GM12878 (cell line): ENCODE data around the gene MYPN. TPM values are rescaled to one million over a fixed set of nuclear protein-coding genes. Genes with fewer than 3 reads are reported as not detected.

Source experiments
- ATAC-seq: fragments of 200-7000 bp; cut with Tn5 transposase; 3 replicates; pipeline ENCODE4 v1.9.1; 2020; ENCODE audit warnings: mild to moderate bottlenecking, moderate library complexity
- BruUV-seq: library from RNA; stranded (reverse); fragments of 400-500 nt; replicated peaks from 2 replicates; lab custom pipeline; 2021; lab: Mats Ljungman, UMichigan
- CTCF ChIA-PET: fragments of 300-600 bp; sonication (Branson Sonifier 250); formaldehyde crosslinking; extraction: SDS; loops from one replicate; lab custom pipeline; 2021; ENCODE audit warnings: inconsistent platforms; lab: Yijun Ruan, JAX
- POLR2A ChIA-PET: fragments of 350-600 bp; formaldehyde crosslinking; extraction: SDS; loops from one replicate; lab custom pipeline; 2021; ENCODE audit warnings: inconsistent platforms; lab: Charles Lee
- RAD21 ChIA-PET: fragments of 300-600 bp; sonication (Branson Sonifier 250); formaldehyde crosslinking; loops from one replicate; lab custom pipeline; 2023; ENCODE audit warnings: antibody characterized with exemption; ENCODE audit not compliant: unreplicated experiment; lab: Charles Lee
- SMC1A ChIA-PET: fragments of 300-600 bp; sonication (Branson Sonifier 250); formaldehyde crosslinking; loops from one replicate; lab custom pipeline; 2023; ENCODE audit not compliant: unreplicated experiment, uncharacterized antibody; lab: Charles Lee
- DNase-seq: peaks from one replicate; pipeline ENCODE4 v3.0.0-alpha.2; 2011; ENCODE audit warnings: low read depth, low spot score
- FAIRE-seq: peaks from 3 replicates; lab custom pipeline; 2011; peaks lifted over from hg19 to GRCh38; lab: Jason Lieb, UNC
- H2AFZ ChIP-seq: 2 replicates; pipeline ENCODE4 v1.6.0; 2011; ENCODE audit warnings: low read depth, low read length, control low read depth; ENCODE audit not compliant: control insufficient read depth
- H3K27ac ChIP-seq: 2 replicates; pipeline ENCODE4 v1.5.1; 2011; ENCODE audit warnings: control low read depth; ENCODE audit not compliant: control insufficient read depth, insufficient read depth
- H3K27me3 ChIP-seq, 2 experiments: replicated peaks in 1 of 2; 2 replicates each; pipeline versions ENCODE4 v1.6.0 to v1.6.1; 2011; ENCODE audit warnings: low read length in 1 of 2; ENCODE audit not compliant: control insufficient read depth in 2 of 2, insufficient read depth in 2 of 2
- H3K36me3 ChIP-seq, 2 experiments: 2 replicates each; pipeline ENCODE4 v1.5.1; 2011; ENCODE audit warnings: low read length in 1 of 2; ENCODE audit not compliant: control insufficient read depth in 2 of 2, insufficient read depth in 2 of 2
- H3K4me1 ChIP-seq: 2 replicates; pipeline ENCODE4 v1.6.1; 2011; ENCODE audit warnings: mild to moderate bottlenecking, low read length, moderate library complexity, mixed read lengths; ENCODE audit not compliant: control insufficient read depth, insufficient read depth
- H3K4me2 ChIP-seq: 2 replicates; pipeline ENCODE4 v1.6.0; 2011; ENCODE audit warnings: control low read depth; ENCODE audit not compliant: control insufficient read depth, insufficient read depth
- H3K4me3 ChIP-seq: fragments of 200-600 bp; sonication (generic); 2 replicates; pipeline ENCODE4 v1.5.1; 2016
- H3K79me2 ChIP-seq: 2 replicates; pipeline ENCODE4 v1.6.0; 2011; ENCODE audit warnings: low read length; ENCODE audit not compliant: control insufficient read depth, insufficient read depth
- H3K9ac ChIP-seq: 2 replicates; pipeline ENCODE4 v1.8.0; 2011; ENCODE audit warnings: low read length, control low read depth, mixed read lengths; ENCODE audit not compliant: control insufficient read depth, insufficient read depth
- H3K9me3 ChIP-seq: replicated peaks from 3 replicates; pipeline ENCODE4 v1.5.1; 2011; ENCODE audit warnings: mild to moderate bottlenecking, low read length; ENCODE audit not compliant: control insufficient read depth, insufficient read depth
- H4K20me1 ChIP-seq: 2 replicates; pipeline ENCODE4 v1.6.0; 2011; ENCODE audit not compliant: control insufficient read depth, insufficient read depth
- ASH2L ChIP-seq: fragments of 300-600, 200-600 bp; sonication (generic); IDR thresholded peaks from 2 replicates; pipeline ENCODE4 v1.6.1; 2017; ENCODE audit warnings: low read depth, mild to moderate bottlenecking, borderline replicate concordance
- CHD2 ChIP-seq: IDR thresholded peaks from 2 replicates; pipeline ENCODE4 v1.6.1; 2011; ENCODE audit warnings: low read depth, low read length, improper control_type of control experiment, borderline replicate concordance
- FOS ChIP-seq: IDR thresholded peaks from 3 replicates; pipeline ENCODE4 v1.6.1; 2011; ENCODE audit warnings: borderline replicate concordance; ENCODE audit not compliant: insufficient read length; ENCODE audit errors: extremely low read depth
- HDAC2 ChIP-seq: fragments of 200-600 bp; sonication (generic); IDR thresholded peaks from 2 replicates; pipeline ENCODE4 v1.6.1; 2017
- LARP7 ChIP-seq: fragments of 450-650 bp; IDR thresholded peaks from 2 replicates; pipeline ENCODE4 v1.6.1; 2017; ENCODE audit warnings: mild to moderate bottlenecking
- NBN ChIP-seq: fragments of 450-650 bp; IDR thresholded peaks from 2 replicates; pipeline ENCODE4 v1.6.1; 2016
- NR2F1 ChIP-seq: fragments of 450-650 bp; conservative IDR thresholded peaks from 2 replicates; pipeline ENCODE4 v1.6.1; 2017; ENCODE audit warnings: mild to moderate bottlenecking
- PML ChIP-seq: IDR thresholded peaks from 2 replicates; pipeline ENCODE4 v1.6.1; 2012; ENCODE audit warnings: low read length, inconsistent platforms
- POU2F2 ChIP-seq: IDR thresholded peaks from 3 replicates; pipeline ENCODE4 v1.6.1; 2011; ENCODE audit warnings: low read depth, mild to moderate bottlenecking, low read length, borderline replicate concordance
- YY1 ChIP-seq: IDR thresholded peaks from 2 replicates; pipeline ENCODE4 v1.6.1; 2011; ENCODE audit warnings: low read depth, mild to moderate bottlenecking, low read length
- WGBS: methylation state at CpG from one replicate; pipeline ENCODE4 v1.1.6; 2016; ENCODE audit warnings: low lambda C conversion rate; ENCODE audit not compliant: insufficient replicate concordance, insufficient coverage; ENCODE audit errors: missing lambda C conversion rate; 5-methylcytosine and 5-hydroxymethylcytosine counted together
- in situ Hi-C: fragments of 300-500 bp; cut with MboI; formaldehyde crosslinking; loops from 9 replicates; pipeline ENCODE4 v1.14.3; 2018; ENCODE audit warnings: mixed read lengths
- intact Hi-C: fragments of 100-400 bp; cut with micrococcal nuclease; formaldehyde crosslinking; loops from one replicate; pipeline ENCODE4 v1.14.2; 2022; ENCODE audit not compliant: unreplicated experiment
- polyA plus RNA-seq, 11 experiments: library from polyadenylated mRNA; depleted of rRNA in 4 of 11; unstranded in 6 of 11; stranded (reverse) in 5 of 11; fragments of >200 nt; fragmentation: Nextera tagmentation in 4 of 11; fragmentation: Illumina TruSeq in 1 of 11; extraction: Ambion mirVana in 4 of 11; extraction: Trizol in 1 of 11; gene quantifications; 1 replicate in 1 of 11; 2 replicates in 10 of 11; pipeline versions ENCODE4 v1.2.1 to v1.2.3, GENCODE V29; 2011 to 2016; ENCODE audit warnings: inconsistent platforms in 2 of 11, missing spikeins in 2 of 11, low read depth in 1 of 11
- total RNA-seq, 4 experiments: library from RNA; depleted of rRNA in 3 of 4; stranded (reverse); fragments of >200 nt in 3 of 4; fragmentation: Illumina TruSeq in 1 of 4; extraction: Trizol in 1 of 4; gene quantifications; 2 replicates each; pipeline versions ENCODE4 v1.2.1 to v1.2.3, GENCODE V29; 2013 to 2021
- TF ChIP-seq, protein P1 (sequence below): fragments of 450-650 bp; IDR thresholded peaks from 2 replicates; pipeline ENCODE4 v1.6.1; 2017; ENCODE audit warnings: mild to moderate bottlenecking, moderate library complexity
- TF ChIP-seq, protein P2 (sequence below): IDR thresholded peaks from 2 replicates; pipeline ENCODE4 v1.6.1; 2012; ENCODE audit warnings: low read depth, low read length, improper control_type of control experiment
- TF ChIP-seq, protein P3 (sequence below): IDR thresholded peaks from 2 replicates; pipeline ENCODE4 v1.6.1; 2012; ENCODE audit warnings: low read depth, low read length, improper control_type of control experiment
- TF ChIP-seq, protein P4 (sequence below): fragments of 450-650 bp; IDR thresholded peaks from 2 replicates; pipeline ENCODE4 v1.6.1; 2016; ENCODE audit warnings: mild to moderate bottlenecking, moderate library complexity, borderline replicate concordance

The MYPN gene
- total and polyA plus RNA-seq, 10 of the 15 experiments (the other 5 are each of a cell fraction or from before 2014, with no cell fraction given) = 0.01 to 0.02 TPM; not detected in 8

DNA sequence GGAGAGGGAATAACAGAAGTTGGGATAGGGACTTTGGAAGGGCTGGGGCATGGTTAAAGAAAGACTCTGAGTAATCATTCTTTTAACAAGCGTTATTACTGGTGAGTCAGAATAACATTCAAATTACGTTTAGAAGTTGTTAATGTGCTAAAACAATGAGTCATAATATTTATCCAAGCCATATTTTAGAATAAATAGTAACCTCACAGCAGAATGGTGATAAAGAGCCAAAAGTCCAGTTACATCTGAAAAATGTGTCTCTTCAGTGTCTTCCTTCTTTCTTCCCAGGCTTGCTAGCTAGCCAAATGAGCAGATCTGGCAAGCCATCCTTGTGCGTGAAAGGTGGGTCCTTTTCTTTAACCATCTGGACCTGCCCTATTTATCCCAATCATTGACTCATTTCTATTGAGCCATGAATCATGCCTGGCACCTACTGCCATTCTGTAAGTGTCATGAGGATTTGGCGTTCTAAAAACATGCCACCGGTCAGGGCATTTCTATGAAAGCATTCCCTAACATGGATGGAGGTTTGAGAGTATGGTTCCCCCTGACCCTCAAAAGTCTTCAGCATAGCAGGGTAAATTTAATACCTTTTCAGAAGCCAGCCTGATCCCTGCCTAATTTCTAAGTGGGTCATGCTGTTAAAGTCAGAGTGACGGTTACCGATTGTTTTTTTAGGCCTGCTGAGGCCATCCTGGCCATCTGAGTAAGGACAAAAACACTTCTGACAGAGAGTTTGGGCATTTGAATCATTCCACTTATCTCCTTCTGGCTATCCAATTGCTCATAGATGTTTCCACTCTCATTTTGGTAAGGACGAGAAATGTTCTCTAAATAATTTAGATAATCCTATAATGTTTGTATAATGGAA is 26.9 kb downstream of the MYPN start (continued):
- TF ChIP-seq, protein P1, sequence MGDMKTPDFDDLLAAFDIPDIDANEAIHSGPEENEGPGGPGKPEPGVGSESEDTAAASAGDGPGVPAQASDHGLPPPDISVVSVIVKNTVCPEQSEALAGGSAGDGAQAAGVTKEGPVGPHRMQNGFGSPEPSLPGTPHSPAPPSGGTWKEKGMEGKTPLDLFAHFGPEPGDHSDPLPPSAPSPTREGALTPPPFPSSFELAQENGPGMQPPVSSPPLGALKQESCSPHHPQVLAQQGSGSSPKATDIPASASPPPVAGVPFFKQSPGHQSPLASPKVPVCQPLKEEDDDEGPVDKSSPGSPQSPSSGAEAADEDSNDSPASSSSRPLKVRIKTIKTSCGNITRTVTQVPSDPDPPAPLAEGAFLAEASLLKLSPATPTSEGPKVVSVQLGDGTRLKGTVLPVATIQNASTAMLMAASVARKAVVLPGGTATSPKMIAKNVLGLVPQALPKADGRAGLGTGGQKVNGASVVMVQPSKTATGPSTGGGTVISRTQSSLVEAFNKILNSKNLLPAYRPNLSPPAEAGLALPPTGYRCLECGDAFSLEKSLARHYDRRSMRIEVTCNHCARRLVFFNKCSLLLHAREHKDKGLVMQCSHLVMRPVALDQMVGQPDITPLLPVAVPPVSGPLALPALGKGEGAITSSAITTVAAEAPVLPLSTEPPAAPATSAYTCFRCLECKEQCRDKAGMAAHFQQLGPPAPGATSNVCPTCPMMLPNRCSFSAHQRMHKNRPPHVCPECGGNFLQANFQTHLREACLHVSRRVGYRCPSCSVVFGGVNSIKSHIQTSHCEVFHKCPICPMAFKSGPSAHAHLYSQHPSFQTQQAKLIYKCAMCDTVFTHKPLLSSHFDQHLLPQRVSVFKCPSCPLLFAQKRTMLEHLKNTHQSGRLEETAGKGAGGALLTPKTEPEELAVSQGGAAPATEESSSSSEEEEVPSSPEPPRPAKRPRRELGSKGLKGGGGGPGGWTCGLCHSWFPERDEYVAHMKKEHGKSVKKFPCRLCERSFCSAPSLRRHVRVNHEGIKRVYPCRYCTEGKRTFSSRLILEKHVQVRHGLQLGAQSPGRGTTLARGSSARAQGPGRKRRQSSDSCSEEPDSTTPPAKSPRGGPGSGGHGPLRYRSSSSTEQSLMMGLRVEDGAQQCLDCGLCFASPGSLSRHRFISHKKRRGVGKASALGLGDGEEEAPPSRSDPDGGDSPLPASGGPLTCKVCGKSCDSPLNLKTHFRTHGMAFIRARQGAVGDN = no peak
- TF ChIP-seq POU2F2 (no peak), YY1 (no peak), FOS (no peak)
- TF ChIP-seq, protein P2, sequence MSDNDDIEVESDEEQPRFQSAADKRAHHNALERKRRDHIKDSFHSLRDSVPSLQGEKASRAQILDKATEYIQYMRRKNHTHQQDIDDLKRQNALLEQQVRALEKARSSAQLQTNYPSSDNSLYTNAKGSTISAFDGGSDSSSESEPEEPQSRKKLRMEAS = no peak

DNA sequence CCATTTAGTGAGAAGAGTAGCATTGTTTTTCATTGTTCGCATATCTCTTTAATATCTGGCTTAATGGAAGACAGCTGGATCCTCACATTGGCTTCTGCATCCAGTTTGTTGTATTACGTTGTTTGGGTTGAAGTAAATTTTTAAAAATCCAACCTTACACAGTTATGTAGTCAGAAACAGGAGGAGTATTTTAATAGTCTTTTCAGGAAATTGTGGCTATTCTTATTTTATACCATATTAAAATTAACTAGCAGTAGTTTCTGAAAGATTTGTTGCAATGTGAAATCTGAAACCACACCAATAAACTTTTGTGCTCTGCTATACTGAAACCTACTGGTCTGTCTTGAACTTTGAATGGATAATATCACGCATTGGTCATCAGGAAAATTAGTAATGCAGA is 27.9 kb downstream of the MYPN start:
- DNase-seq (no peak), ATAC-seq (no peak), FAIRE-seq (no peak)
- in situ Hi-C loops (no loop called here), intact Hi-C loops (no loop called here)
- H3K4me2 ChIP-seq = no peak overlapping the region
- H3K4me3 ChIP-seq = no peak overlapping the region
- H3K9me3 ChIP-seq = no peaks in the 10 kb centered on the region
- H2AFZ ChIP-seq = no peak overlapping the region
- RAD21 ChIA-PET = no interaction called here
- no peaks in the 10 kb centered on the region for H3K4me1 ChIP-seq
- no TSS peak for BruUV-seq
- no peaks in the 10 kb centered on the region for H3K79me2 ChIP-seq
- no peaks in the 10 kb centered on the region; a peak in 2 of 4 replicates for H3K27me3 ChIP-seq
- CTCF ChIA-PET = interaction anchor here (0.7 to 0.9 kb wide), 2 partner anchors 282 to 348 kb away, joined by 3 read pairs; no protein-coding TSS in a partner anchor
- WGBS = 87% methylated on average over 3 of the region's 3 CpGs
- no peak overlapping the region for H3K9ac ChIP-seq
- no peaks in the 10 kb centered on the region for H3K36me3 ChIP-seq
- SMC1A ChIA-PET = no interaction called here
- POLR2A ChIA-PET = no interaction called here
- no peak overlapping the region for H3K27ac ChIP-seq
- no peaks in the 10 kb centered on the region for H4K20me1 ChIP-seq
- TF ChIP-seq CHD2 = no peak
- no peak for TF ChIP-seq NR2F1
- TF ChIP-seq PML = no peak
- TF ChIP-seq NBN = no peak
- no peak for TF ChIP-seq HDAC2
- no peak for TF ChIP-seq LARP7
- TF ChIP-seq, protein P3, sequence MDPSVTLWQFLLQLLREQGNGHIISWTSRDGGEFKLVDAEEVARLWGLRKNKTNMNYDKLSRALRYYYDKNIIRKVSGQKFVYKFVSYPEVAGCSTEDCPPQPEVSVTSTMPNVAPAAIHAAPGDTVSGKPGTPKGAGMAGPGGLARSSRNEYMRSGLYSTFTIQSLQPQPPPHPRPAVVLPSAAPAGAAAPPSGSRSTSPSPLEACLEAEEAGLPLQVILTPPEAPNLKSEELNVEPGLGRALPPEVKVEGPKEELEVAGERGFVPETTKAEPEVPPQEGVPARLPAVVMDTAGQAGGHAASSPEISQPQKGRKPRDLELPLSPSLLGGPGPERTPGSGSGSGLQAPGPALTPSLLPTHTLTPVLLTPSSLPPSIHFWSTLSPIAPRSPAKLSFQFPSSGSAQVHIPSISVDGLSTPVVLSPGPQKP = no peak
- TF ChIP-seq, protein P4, sequence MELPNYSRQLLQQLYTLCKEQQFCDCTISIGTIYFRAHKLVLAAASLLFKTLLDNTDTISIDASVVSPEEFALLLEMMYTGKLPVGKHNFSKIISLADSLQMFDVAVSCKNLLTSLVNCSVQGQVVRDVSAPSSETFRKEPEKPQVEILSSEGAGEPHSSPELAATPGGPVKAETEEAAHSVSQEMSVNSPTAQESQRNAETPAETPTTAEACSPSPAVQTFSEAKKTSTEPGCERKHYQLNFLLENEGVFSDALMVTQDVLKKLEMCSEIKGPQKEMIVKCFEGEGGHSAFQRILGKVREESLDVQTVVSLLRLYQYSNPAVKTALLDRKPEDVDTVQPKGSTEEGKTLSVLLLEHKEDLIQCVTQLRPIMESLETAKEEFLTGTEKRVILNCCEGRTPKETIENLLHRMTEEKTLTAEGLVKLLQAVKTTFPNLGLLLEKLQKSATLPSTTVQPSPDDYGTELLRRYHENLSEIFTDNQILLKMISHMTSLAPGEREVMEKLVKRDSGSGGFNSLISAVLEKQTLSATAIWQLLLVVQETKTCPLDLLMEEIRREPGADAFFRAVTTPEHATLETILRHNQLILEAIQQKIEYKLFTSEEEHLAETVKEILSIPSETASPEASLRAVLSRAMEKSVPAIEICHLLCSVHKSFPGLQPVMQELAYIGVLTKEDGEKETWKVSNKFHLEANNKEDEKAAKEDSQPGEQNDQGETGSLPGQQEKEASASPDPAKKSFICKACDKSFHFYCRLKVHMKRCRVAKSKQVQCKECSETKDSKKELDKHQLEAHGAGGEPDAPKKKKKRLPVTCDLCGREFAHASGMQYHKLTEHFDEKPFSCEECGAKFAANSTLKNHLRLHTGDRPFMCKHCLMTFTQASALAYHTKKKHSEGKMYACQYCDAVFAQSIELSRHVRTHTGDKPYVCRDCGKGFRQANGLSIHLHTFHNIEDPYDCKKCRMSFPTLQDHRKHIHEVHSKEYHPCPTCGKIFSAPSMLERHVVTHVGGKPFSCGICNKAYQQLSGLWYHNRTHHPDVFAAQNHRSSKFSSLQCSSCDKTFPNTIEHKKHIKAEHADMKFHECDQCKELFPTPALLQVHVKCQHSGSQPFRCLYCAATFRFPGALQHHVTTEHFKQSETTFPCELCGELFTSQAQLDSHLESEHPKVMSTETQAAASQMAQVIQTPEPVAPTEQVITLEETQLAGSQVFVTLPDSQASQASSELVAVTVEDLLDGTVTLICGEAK = no peak
- no peak for TF ChIP-seq ASH2L
